ENCODE results near the gene CMKLR1. TPM values are rescaled to one million over a fixed set of nuclear protein-coding genes. Genes with fewer than 3 reads are reported as not detected.

Gene CMKLR1
- polyA plus RNA-seq: 10 to 100 TPM; 32.5 to 83.7 (median 49.6) TPM

GRCh38 chr12:108338915-108339657 lies at the start of gene CMKLR1:
CMKLR1 (minus strand) TSS chr12:108339311; CDS start chr12:108293591, 45,720 bp downstream.
- DNase-seq: peak; percentile 38 to 52 (median 40)
- peak within 1 kb of the TSS; percentile 90 to 99 (median 94) for H3K4me3 Mint-ChIP-seq
- H3K27ac Mint-ChIP-seq: peak within 1 kb of the TSS; percentile 90 to 98 (median 93)
- H3K9me3 Mint-ChIP-seq: no peaks in the 10 kb centered on the region
- H3K36me3 Mint-ChIP-seq: peaks cover 6 to 10% (median 7%) of the 10 kb centered on the region in 3 donors
- peaks cover 0 to 5% (median 2%) of the 10 kb centered on the region in 3 donors for H3K27me3 Mint-ChIP-seq (ENCODE audit: low read depth in 3 of 3)
- peaks cover 62 to 66% of the 10 kb centered on the region in 2 donors for H3K4me1 Mint-ChIP-seq

DNA sequence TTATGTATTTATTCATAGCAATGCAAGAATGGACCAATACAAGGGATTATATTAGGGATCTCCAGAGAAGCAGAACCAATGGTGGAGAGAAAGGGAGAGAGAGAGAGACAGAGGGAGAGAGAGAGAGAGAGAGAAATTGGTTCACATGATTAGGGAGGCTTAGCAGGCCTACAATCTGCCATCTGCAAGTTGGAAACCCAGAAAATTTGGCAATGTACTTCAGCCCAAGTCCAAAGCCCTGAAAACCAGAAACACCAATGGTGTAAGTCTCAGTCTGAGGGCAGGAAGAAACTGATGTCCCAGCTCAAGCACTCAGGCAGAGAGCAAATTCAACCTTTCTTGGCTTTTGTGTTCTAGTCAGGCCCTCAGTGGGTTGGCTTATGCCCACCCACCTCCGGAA lies 48.7 kb upstream of the CMKLR1 start:
- DNase-seq: no peak
- H3K27ac Mint-ChIP-seq: no peak overlapping the region
- no peaks in the 10 kb centered on the region for H3K4me1 Mint-ChIP-seq
- H3K36me3 Mint-ChIP-seq: peaks cover 0 to 10% (median 3%) of the 10 kb centered on the region in 3 donors
- peaks cover 0 to 6% (median 0%) of the 10 kb centered on the region in 6 donors for H3K9me3 Mint-ChIP-seq
- no peak overlapping the region for H3K4me3 Mint-ChIP-seq
- peaks cover 2 to 6% (median 3%) of the 10 kb centered on the region in 3 donors for H3K27me3 Mint-ChIP-seq (ENCODE audit: low read depth in 3 of 3)

GRCh38 chr12:108386709-108387360 lies 47.7 kb upstream of the CMKLR1 start:
- H3K27ac Mint-ChIP-seq: no peak overlapping the region
- no peak for DNase-seq
- peaks cover 2 to 9% (median 3%) of the 10 kb centered on the region in 3 donors for H3K27me3 Mint-ChIP-seq (ENCODE audit: low read depth in 3 of 3)
- no peak overlapping the region for H3K4me3 Mint-ChIP-seq
- H3K36me3 Mint-ChIP-seq: peaks cover 0 to 8% (median 3%) of the 10 kb centered on the region in 3 donors
- peaks cover 0 to 6% (median 0%) of the 10 kb centered on the region in 6 donors for H3K9me3 Mint-ChIP-seq
- peaks cover 0 to 1% of the 10 kb centered on the region in 2 donors for H3K4me1 Mint-ChIP-seq

GRCh38 chr12:108382437-108382801 lies 43.3 kb upstream of the CMKLR1 start:
- DNase-seq: no peak
- Mint-ChIP-seq H3K4me1 (peaks cover 0 to 1% of the 10 kb centered on the region in 2 donors), H3K36me3 (peaks cover 3 to 13% (median 4%) of the 10 kb centered on the region in 3 donors), H3K4me3 (no peak overlapping the region), H3K27me3 (ENCODE audit: low read depth in 3 of 3) (peaks cover 3 to 4% (median 4%) of the 10 kb centered on the region in 3 donors), H3K27ac (no peak overlapping the region), H3K9me3 (peaks cover 0 to 10% (median 0%) of the 10 kb centered on the region in 6 donors)

GRCh38 chr12:108381787-108382436 lies 42.8 kb upstream of the CMKLR1 start:
- peaks cover 0 to 15% (median 0%) of the 10 kb centered on the region in 6 donors for H3K9me3 Mint-ChIP-seq
- no peak for DNase-seq
- peaks cover 3 to 13% (median 5%) of the 10 kb centered on the region in 3 donors for H3K36me3 Mint-ChIP-seq
- H3K4me1 Mint-ChIP-seq: peaks cover 0 to 1% of the 10 kb centered on the region in 2 donors
- H3K4me3 Mint-ChIP-seq: no peak overlapping the region
- no peak overlapping the region for H3K27ac Mint-ChIP-seq
- H3K27me3 Mint-ChIP-seq (ENCODE audit: low read depth in 3 of 3): peaks cover 4% of the 10 kb centered on the region in 3 donors

- peaks cover 1 to 7% (median 5%) of the 10 kb centered on the region in 3 donors for H3K36me3 Mint-ChIP-seq
- H3K9me3 Mint-ChIP-seq: peaks cover 0 to 22% (median 7%) of the 10 kb centered on the region in 6 donors
- peaks cover 0 to 1% of the 10 kb centered on the region in 2 donors for H3K4me1 Mint-ChIP-seq
- peaks cover 4 to 6% (median 5%) of the 10 kb centered on the region in 3 donors for H3K27me3 Mint-ChIP-seq (ENCODE audit: low read depth in 3 of 3)
- DNase-seq: no peak
- H3K4me3 Mint-ChIP-seq: no peak overlapping the region
- H3K27ac Mint-ChIP-seq: no peak overlapping the region
Measured at GRCh38 chr12:108380382-108380781, 41.3 kb upstream of the CMKLR1 start.

DNA sequence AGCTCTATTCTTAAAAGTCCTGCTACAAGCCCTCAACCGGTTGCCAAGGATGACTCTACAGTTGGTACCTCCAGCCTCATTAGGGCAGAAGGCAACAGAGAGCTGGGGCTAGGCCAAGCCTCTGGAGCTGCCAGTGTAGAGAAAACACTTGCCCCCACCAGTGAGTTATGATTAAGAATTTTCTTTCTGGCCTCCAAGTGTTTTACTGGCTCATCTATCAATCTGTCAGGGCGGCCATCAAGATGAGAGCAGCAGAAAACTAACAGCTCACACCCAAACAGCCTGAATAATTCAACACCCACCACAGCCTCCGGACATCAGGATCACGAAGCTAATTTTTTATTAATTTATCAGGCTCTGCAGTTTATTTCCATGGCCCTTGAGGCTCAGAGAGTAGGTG lies 40.7 kb upstream of the CMKLR1 start:
- H3K9me3 Mint-ChIP-seq: peaks cover 0 to 22% (median 7%) of the 10 kb centered on the region in 6 donors

DNA sequence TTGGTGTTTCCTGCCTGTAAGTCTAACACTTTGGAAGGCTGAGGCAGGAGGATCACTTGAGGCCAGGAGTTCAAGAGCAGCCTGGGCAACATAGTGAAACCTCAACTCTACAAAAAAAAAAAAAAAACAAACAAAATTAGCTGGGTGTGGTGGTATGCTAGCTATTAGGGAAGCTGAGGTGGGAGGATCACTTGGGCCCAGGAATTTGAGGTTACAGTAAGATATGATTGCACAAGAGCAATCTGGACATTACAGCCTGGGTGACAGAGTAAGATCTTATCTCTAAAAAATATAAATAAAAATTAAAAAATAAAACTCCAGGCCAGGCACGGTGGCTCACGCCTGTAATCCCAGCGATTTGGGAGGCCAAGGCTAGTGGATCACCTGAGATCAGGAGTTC lies 39.8 kb upstream of the CMKLR1 start:
- Mint-ChIP-seq H3K27me3 (ENCODE audit: low read depth in 3 of 3) (peaks cover 2 to 6% (median 2%) of the 10 kb centered on the region in 3 donors), H3K27ac (no peak overlapping the region), H3K4me3 (no peak overlapping the region), H3K36me3 (peaks cover 0 to 5% (median 5%) of the 10 kb centered on the region in 3 donors), H3K4me1 (peaks cover 0 to 1% of the 10 kb centered on the region in 2 donors), H3K9me3 (peaks cover 0 to 25% (median 10%) of the 10 kb centered on the region in 6 donors)
- DNase-seq: no peak

More for the DNA sequence above, 40.7 kb upstream of the CMKLR1 start:
- H3K4me1 Mint-ChIP-seq: peaks cover 0 to 1% of the 10 kb centered on the region in 2 donors
- no peak overlapping the region for H3K27ac Mint-ChIP-seq
- H3K4me3 Mint-ChIP-seq: no peak overlapping the region
- no peak for DNase-seq
- H3K36me3 Mint-ChIP-seq: peaks cover 0 to 5% (median 5%) of the 10 kb centered on the region in 3 donors
- peaks cover 4 to 6% (median 5%) of the 10 kb centered on the region in 3 donors for H3K27me3 Mint-ChIP-seq (ENCODE audit: low read depth in 3 of 3)

DNA sequence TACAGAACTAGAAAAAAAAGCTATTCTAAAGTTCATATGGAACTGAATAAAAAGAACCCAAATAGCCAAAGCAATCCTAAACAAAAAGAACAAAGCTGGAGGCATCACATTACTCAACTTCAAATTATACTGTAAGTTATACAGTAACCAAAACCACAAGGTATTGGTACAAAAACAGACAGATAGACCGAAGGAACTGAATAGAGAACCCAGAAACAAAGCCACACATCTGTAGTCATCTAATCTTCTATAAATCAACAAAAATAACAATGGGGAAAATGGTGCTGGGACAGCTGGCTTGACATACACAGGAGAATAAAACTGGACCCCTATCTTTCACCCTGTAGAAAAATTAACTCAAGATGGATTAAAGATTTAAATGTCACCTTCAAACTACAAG lies 38.1 kb upstream of the CMKLR1 start:
- DNase-seq: no peak
- H3K27ac Mint-ChIP-seq: no peak overlapping the region
- peaks cover 2 to 4% (median 2%) of the 10 kb centered on the region in 3 donors for H3K27me3 Mint-ChIP-seq (ENCODE audit: low read depth in 3 of 3)
- no peaks in the 10 kb centered on the region for H3K4me1 Mint-ChIP-seq
- H3K36me3 Mint-ChIP-seq: peaks cover 10 to 16% (median 13%) of the 10 kb centered on the region in 3 donors
- H3K9me3 Mint-ChIP-seq: peaks cover 4 to 42% (median 21%) of the 10 kb centered on the region in 6 donors
- no peak overlapping the region for H3K4me3 Mint-ChIP-seq

DNA sequence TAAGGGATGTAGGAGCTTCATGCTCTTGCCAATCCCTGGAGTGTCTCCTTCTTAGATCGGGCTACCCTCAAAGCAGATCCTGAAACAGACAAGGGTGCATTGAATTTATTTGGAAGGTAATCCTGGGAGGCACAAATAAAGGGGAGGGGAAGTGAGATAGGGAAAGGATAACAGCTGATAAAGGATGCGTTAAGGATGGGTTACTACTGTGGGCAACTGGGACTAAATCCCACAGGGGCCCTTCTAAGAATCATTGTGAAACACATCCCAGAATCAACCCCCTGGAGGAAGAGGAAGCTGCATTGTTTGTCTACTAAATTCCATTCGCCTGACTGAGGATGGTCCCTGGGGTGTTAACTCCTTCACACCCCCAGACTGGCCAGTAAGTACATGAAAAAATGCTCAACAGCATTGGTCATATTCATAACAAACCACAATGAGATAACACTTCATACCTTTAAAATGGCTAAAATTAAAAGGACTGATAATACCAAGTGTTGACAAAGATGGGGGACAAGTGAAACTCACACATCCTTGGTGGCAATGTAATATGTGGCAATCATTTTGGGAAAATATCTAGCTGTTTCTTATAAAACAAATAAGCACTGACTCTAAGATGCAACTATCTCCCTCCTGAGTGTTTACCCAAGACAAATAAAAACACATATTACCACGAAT lies 37.0 kb upstream of the CMKLR1 start:
- H3K36me3 Mint-ChIP-seq: peaks cover 10 to 16% (median 13%) of the 10 kb centered on the region in 3 donors
- no peak overlapping the region for H3K27ac Mint-ChIP-seq
- DNase-seq: no peak
- H3K4me3 Mint-ChIP-seq: no peak overlapping the region
- no peaks in the 10 kb centered on the region for H3K4me1 Mint-ChIP-seq
- peaks cover 2 to 4% (median 3%) of the 10 kb centered on the region in 3 donors for H3K27me3 Mint-ChIP-seq (ENCODE audit: low read depth in 3 of 3)
- peaks cover 4 to 44% (median 21%) of the 10 kb centered on the region in 6 donors for H3K9me3 Mint-ChIP-seq

DNA sequence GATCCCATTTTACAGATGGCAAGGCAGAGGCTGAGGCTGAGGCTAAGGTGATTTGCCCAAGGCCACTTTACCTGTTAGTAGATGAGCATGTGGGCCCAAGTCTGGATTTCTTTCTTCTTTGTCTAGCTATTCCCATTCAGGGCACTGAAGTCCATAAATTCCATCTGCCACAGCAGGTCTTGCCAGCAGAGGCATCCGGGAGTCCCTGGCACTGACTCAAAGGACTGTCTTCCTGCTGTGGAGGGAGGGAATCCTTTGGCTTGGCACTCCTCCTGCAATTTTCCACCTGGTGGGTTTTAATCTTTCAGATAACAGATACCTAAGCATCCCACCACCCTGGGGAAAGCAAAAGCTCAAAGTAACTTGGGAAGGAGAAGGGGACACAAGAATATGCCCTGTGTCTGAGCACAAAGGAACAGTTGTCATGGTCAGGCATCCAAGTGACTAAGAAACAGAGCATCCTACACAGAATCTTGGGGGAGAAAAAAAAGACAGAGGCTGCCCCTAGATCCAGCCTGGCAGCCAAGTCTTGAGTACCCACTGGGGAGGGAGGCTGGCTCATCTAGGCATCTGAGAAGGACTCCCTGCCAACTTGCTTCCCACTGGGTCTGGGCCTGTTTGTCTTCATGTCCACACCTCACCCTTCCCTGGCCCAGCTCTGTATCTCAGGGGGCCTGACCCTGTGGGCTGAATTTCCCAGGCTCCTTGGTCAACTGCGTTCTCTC lies 35.6 kb upstream of the CMKLR1 start:
- Mint-ChIP-seq H3K36me3 (peaks cover 10 to 16% (median 13%) of the 10 kb centered on the region in 3 donors), H3K9me3 (peaks cover 4 to 44% (median 21%) of the 10 kb centered on the region in 6 donors), H3K27me3 (ENCODE audit: low read depth in 3 of 3) (peaks cover 2 to 4% (median 3%) of the 10 kb centered on the region in 3 donors), H3K4me1 (no peaks in the 10 kb centered on the region), H3K4me3 (no peak overlapping the region), H3K27ac (no peak overlapping the region)
- DNase-seq: no peak

GRCh38 chr12:108373111-108373510 lies 34.0 kb upstream of the CMKLR1 start:
- H3K36me3 Mint-ChIP-seq: peaks cover 10 to 16% (median 13%) of the 10 kb centered on the region in 3 donors
- H3K9me3 Mint-ChIP-seq: peaks cover 4 to 44% (median 21%) of the 10 kb centered on the region in 6 donors

More at GRCh38 chr12:108373111-108373510, 34.0 kb upstream of the CMKLR1 start:
- DNase-seq: no peak
- H3K27ac Mint-ChIP-seq: no peak overlapping the region
- peaks cover 0 to 5% (median 4%) of the 10 kb centered on the region in 3 donors for H3K27me3 Mint-ChIP-seq (ENCODE audit: low read depth in 3 of 3)
- H3K4me3 Mint-ChIP-seq: no peak overlapping the region
- H3K4me1 Mint-ChIP-seq: no peaks in the 10 kb centered on the region
